K562 (cell line): ENCODE measurements around the gene ARHGAP25. TPM values are rescaled to one million over a fixed set of nuclear protein-coding genes. Genes with fewer than 3 reads are reported as not detected.
A peak's percentile ranks its signal among the peaks of the same experiment; 100 is the strongest.

Source experiments
- ATAC-seq: fragments of 200-7000 bp; cut with Tn5 transposase; 3 replicates; pipeline ENCODE4 v1.9.1; 2020; ENCODE audit warnings: moderate library complexity
- BruUV-seq: library from RNA; stranded (reverse); fragments of 400-500 nt; replicated peaks from 2 replicates; lab custom pipeline; 2021; lab: Mats Ljungman, UMichigan
- CTCF ChIA-PET: fragments of 300-600 bp; formaldehyde crosslinking; extraction: SDS; loops from one replicate; lab custom pipeline; 2021; ENCODE audit warnings: low intra/inter-chr PET ratio; lab: Yijun Ruan, JAX
- POLR2A ChIA-PET: fragments of 300-600, 350-650 bp; sonication (Branson Sonifier 250); formaldehyde crosslinking; extraction: SDS; loops from one replicate; lab custom pipeline; 2021; ENCODE audit warnings: antibody characterized with exemption, inconsistent platforms; lab: Yijun Ruan, JAX
- DNase-seq, 4 experiments: peaks; one replicate each; pipeline versions ENCODE4 v3.0.0 to v3.0.0-alpha.2; 2011 to 2018; ENCODE audit warnings: low spot score in 3 of 4, mixed read lengths in 3 of 4; ENCODE audit errors: extremely low read depth in 1 of 4
- FAIRE-seq: peaks from 2 replicates; lab custom pipeline; 2011; peaks lifted over from hg19 to GRCh38; lab: Jason Lieb, UNC
- H2AFZ ChIP-seq: 2 replicates; pipeline ENCODE4 v1.6.0; 2011; ENCODE audit warnings: low read depth, low read length, control low read depth, inconsistent platforms
- H3K27ac ChIP-seq: fragments of 200-600 bp; 3 replicates; pipeline ENCODE4 v1.8.0; 2011; ENCODE audit warnings: low read depth, mild to moderate bottlenecking, control low read depth, inconsistent platforms, low read length, moderate library complexity, mixed read lengths; ENCODE audit errors: extremely low read depth
- H3K27me3 ChIP-seq, 2 experiments: fragments of 300-600 bp in 1 of 2; 2 replicates in 1 of 2; 3 replicates in 1 of 2; pipeline versions ENCODE4 v1.6.0 to v1.8.0; 2011; ENCODE audit warnings: inconsistent platforms in 2 of 2, low read length in 2 of 2, mild to moderate bottlenecking in 1 of 2, mixed read lengths in 1 of 2, moderate library complexity in 1 of 2; ENCODE audit not compliant: control insufficient read depth in 2 of 2, insufficient read depth in 2 of 2
- H3K36me3 ChIP-seq: fragments of 300-600 bp; 3 replicates; pipeline ENCODE4 v1.8.0; 2011; ENCODE audit warnings: mild to moderate bottlenecking, low read length, inconsistent platforms; ENCODE audit not compliant: control insufficient read depth, insufficient read depth
- H3K4me1 ChIP-seq, 2 experiments: fragments of 200-600 bp in 1 of 2; replicated peaks in 1 of 2; 2 replicates in 1 of 2; 3 replicates in 1 of 2; pipeline versions ENCODE4 v1.5.1 to v1.8.0; 2011; ENCODE audit warnings: inconsistent platforms in 2 of 2, low read length in 2 of 2, mild to moderate bottlenecking in 1 of 2, mixed read lengths in 1 of 2, moderate library complexity in 1 of 2; ENCODE audit not compliant: control insufficient read depth in 2 of 2, insufficient read depth in 2 of 2
- H3K4me2 ChIP-seq: 2 replicates; pipeline ENCODE4 v1.6.1; 2011; ENCODE audit warnings: low read length, control low read depth, inconsistent platforms, mixed read lengths; ENCODE audit not compliant: insufficient read depth
- H3K4me3 ChIP-seq: fragments of 200-600 bp; sonication (generic), shearing (Covaris generic); 2 replicates; pipeline ENCODE4 v1.5.1; 2016; ENCODE audit warnings: control low read depth, inconsistent platforms
- H3K79me2 ChIP-seq: fragments of 200-600 bp; 3 replicates; pipeline ENCODE4 v1.8.0; 2011; ENCODE audit warnings: low read length, inconsistent platforms; ENCODE audit not compliant: control insufficient read depth, insufficient read depth
- H3K9ac ChIP-seq, 2 experiments: 2 replicates each; pipeline versions ENCODE4 v1.6.0 to v1.6.1; 2011; ENCODE audit warnings: low read depth in 2 of 2, low read length in 2 of 2, control low read depth in 1 of 2, inconsistent platforms in 1 of 2, mild to moderate bottlenecking in 1 of 2, mixed read lengths in 1 of 2; ENCODE audit not compliant: insufficient read depth in 1 of 2
- H3K9me1 ChIP-seq: one replicate; pipeline ENCODE4 v1.6.0; 2011; ENCODE audit warnings: inconsistent platforms, mild to moderate bottlenecking, low read length, moderate library complexity; ENCODE audit not compliant: control insufficient read depth, insufficient read depth
- H3K9me3 ChIP-seq: replicated peaks from 2 replicates; pipeline ENCODE4 v1.5.1; 2011; ENCODE audit warnings: low read depth, low read length, inconsistent platforms; ENCODE audit not compliant: control insufficient read depth, insufficient read depth
- H4K20me1 ChIP-seq: replicated peaks from 2 replicates; pipeline ENCODE4 v1.6.1; 2011; ENCODE audit warnings: low read length, inconsistent platforms, mixed read lengths; ENCODE audit not compliant: control insufficient read depth, insufficient read depth
- ATF7 ChIP-seq: fragments of 450-650 bp; IDR thresholded peaks from 2 replicates; pipeline ENCODE4 v1.7.1; 2014; ENCODE audit warnings: mild to moderate bottlenecking, moderate library complexity
- CBX1 ChIP-seq: sonication (generic); IDR thresholded peaks from 2 replicates; pipeline ENCODE4 v1.6.1; 2016; ENCODE audit warnings: antibody characterized with exemption, low read depth, mild to moderate bottlenecking
- HMG20B ChIP-seq: fragments of 250-450 bp; sonication (Bioruptor Pico); IDR thresholded peaks from 2 replicates; pipeline ENCODE4 v1.5.0; 2021; ENCODE audit warnings: mild to moderate bottlenecking
- KLF6 ChIP-seq: fragments of 250-450 bp; sonication (Bioruptor Pico); IDR thresholded peaks from 2 replicates; pipeline ENCODE4 v1.4.0; 2020; ENCODE audit warnings: mild to moderate bottlenecking, moderate library complexity, borderline replicate concordance
- NRF1 ChIP-seq, 2 experiments: fragments of 450-650 bp; IDR thresholded peaks in 1 of 2; conservative IDR thresholded peaks in 1 of 2; 2 replicates each; pipeline ENCODE4 v1.6.1; 2014; ENCODE audit warnings: mild to moderate bottlenecking in 2 of 2
- SPI1 ChIP-seq: IDR thresholded peaks from 2 replicates; pipeline ENCODE4 v1.6.1; 2011; ENCODE audit warnings: low read depth, low read length, control low read depth, borderline replicate concordance
- ZNF436 ChIP-seq: fragments of 250-450, 450-650 bp; sonication (Bioruptor Pico); formaldehyde crosslinking; IDR thresholded peaks from 2 replicates; pipeline ENCODE4 v1.7.0; 2020; ENCODE audit warnings: mild to moderate bottlenecking
- WGBS: fragments of 100-300 bp; shearing (Covaris generic); methylation state at CpG from one replicate; pipeline ENCODE4 v1.1.6; 2016; ENCODE audit warnings: low coverage, mixed read lengths; ENCODE audit not compliant: insufficient coverage; ENCODE audit errors: missing lambda C conversion rate; 5-methylcytosine and 5-hydroxymethylcytosine counted together
- in situ Hi-C: fragments of 300-500 bp; cut with MboI; formaldehyde crosslinking; loops from 4 replicates; pipeline ENCODE4 v1.15.0; 2018; ENCODE audit warnings: inconsistent platforms, mixed read lengths
- intact Hi-C: fragments of 100-400 bp; cut with micrococcal nuclease; formaldehyde crosslinking; loops from 2 replicates; pipeline ENCODE4 v1.14.2; 2022
- polyA plus RNA-seq, 8 experiments: library from polyadenylated mRNA; depleted of rRNA in 4 of 8; stranded (reverse) in 5 of 8; unstranded in 3 of 8; fragments of >200 nt; fragmentation: Nextera tagmentation in 2 of 8; fragmentation: Illumina TruSeq in 1 of 8; extraction: Ambion mirVana in 2 of 8; extraction: Trizol in 1 of 8; gene quantifications; 2 replicates each; pipeline versions ENCODE4 v1.2.1 to v1.2.3, GENCODE V29; 2011 to 2014; ENCODE audit warnings: inconsistent platforms in 1 of 8, missing spikeins in 1 of 8
- total RNA-seq, 7 experiments: library from RNA; depleted of rRNA in 6 of 7; stranded (reverse); fragments of >200 nt in 6 of 7; fragmentation: Illumina TruSeq in 2 of 7; extraction: Trizol in 2 of 7; gene quantifications; 2 replicates each; pipeline versions ENCODE4 v1.2.1 to v1.2.3, GENCODE V29; 2011 to 2021; ENCODE audit warnings: low replicate concordance in 1 of 7
- TF ChIP-seq, protein P1 (sequence below): sonication (generic); IDR thresholded peaks from 2 replicates; pipeline ENCODE4 v1.6.1; 2016
- TF ChIP-seq, protein P2 (sequence below): fragments of 450-650 bp; IDR thresholded peaks from 2 replicates; pipeline ENCODE4 v1.6.1; 2018; ENCODE audit not compliant: partially characterized antibody

The ARHGAP25 gene
- total and polyA plus RNA-seq, 9 of the 15 experiments (the other 6 are each of a cell fraction or from before 2014, with no cell fraction given), result 4.9 to 14.8 (median 10.7) TPM

DNA sequence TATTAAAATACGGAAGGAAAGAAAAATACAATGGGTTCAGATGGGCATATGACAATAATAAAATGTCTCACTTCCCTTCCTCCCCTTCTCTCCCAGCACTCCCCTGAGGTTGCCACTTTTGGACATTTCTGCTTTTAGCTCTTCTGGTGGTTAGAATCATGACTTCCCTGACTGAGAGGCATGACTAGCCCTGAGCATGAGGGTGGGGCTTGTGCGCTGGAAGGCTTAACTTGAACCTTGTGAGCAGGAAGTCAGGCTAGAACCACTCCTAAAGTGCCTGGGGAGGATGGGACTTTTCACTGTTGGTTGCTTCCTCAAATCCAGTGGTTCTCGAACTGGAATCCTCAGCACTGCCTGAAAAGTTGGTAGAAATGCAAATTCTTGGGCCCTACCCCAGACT is 19.7 kb upstream of the ARHGAP25 start:
- no peak for FAIRE-seq
- H3K4me1 ChIP-seq, result peaks cover 0 to 6% of the 10 kb centered on the region in 2 experiments; a peak in 2 of 5 replicates
- POLR2A ChIA-PET, result interaction anchor here (0.6 kb wide), 1 partner anchor 32 kb away, joined by 3 read pairs; no protein-coding TSS in a partner anchor

More for the DNA sequence above, 19.7 kb upstream of the ARHGAP25 start:
- TF ChIP-seq, protein P1, sequence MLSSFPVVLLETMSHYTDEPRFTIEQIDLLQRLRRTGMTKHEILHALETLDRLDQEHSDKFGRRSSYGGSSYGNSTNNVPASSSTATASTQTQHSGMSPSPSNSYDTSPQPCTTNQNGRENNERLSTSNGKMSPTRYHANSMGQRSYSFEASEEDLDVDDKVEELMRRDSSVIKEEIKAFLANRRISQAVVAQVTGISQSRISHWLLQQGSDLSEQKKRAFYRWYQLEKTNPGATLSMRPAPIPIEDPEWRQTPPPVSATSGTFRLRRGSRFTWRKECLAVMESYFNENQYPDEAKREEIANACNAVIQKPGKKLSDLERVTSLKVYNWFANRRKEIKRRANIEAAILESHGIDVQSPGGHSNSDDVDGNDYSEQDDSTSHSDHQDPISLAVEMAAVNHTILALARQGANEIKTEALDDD, result peak; percentile 65; the same call in 1 of the 2 replicates
- TF ChIP-seq SPI1 (0 out of 2 replicates have a peak, but pooled peaks have one; percentile 0), HMG20B (CRISPR knock-in tag) (no peak), CBX1 (0 out of 2 replicates have a peak, but pooled peaks have one; percentile 34), ZNF436 (no peak), NRF1 (conservative IDR thresholded peaks at IDR 0.05 in 1 of 2, IDR thresholded peaks at IDR 0.05 in 1 of 2) (peak; percentile 53 to 64; a peak in 3 of 4 replicates), KLF6 (CRISPR knock-in tag) (no peak), ATF7 (0 out of 2 replicates have a peak, but pooled peaks have one; percentile 36)
- TF ChIP-seq, protein P2, sequence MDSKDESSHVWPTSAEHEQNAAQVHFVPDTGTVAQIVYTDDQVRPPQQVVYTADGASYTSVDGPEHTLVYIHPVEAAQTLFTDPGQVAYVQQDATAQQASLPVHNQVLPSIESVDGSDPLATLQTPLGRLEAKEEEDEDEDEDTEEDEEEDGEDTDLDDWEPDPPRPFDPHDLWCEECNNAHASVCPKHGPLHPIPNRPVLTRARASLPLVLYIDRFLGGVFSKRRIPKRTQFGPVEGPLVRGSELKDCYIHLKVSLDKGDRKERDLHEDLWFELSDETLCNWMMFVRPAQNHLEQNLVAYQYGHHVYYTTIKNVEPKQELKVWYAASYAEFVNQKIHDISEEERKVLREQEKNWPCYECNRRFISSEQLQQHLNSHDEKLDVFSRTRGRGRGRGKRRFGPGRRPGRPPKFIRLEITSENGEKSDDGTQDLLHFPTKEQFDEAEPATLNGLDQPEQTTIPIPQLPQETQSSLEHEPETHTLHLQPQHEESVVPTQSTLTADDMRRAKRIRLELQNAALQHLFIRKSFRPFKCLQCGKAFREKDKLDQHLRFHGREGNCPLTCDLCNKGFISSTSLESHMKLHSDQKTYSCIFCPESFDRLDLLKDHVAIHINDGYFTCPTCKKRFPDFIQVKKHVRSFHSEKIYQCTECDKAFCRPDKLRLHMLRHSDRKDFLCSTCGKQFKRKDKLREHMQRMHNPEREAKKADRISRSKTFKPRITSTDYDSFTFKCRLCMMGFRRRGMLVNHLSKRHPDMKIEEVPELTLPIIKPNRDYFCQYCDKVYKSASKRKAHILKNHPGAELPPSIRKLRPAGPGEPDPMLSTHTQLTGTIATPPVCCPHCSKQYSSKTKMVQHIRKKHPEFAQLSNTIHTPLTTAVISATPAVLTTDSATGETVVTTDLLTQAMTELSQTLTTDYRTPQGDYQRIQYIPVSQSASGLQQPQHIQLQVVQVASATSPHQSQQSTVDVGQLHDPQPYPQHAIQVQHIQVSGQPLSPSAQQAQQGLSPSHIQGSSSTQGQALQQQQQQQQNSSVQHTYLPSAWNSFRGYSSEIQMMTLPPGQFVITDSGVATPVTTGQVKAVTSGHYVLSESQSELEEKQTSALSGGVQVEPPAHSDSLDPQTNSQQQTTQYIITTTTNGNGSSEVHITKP, result peak; percentile 71
- TF ChIP-seq, all 486 proteins: peak for 6
- peak overlapping the region; percentile 55; the same call in 1 of the 2 replicates for H3K4me2 ChIP-seq
- H2AFZ ChIP-seq, result peak overlapping the region; percentile 74
- CTCF ChIA-PET, result interaction anchor here (1.3 to 1.5 kb wide), 2 partner anchors 210 to 252 kb away, joined by 7 read pairs; no protein-coding TSS in a partner anchor
- H3K79me2 ChIP-seq, result no peaks in the 10 kb centered on the region
- no peaks in the 10 kb centered on the region for H3K36me3 ChIP-seq
- H3K9ac ChIP-seq, result no peak overlapping the region
- 36% methylated on average over 3 of the region's 3 CpGs for WGBS
- no peaks in the 10 kb centered on the region for H4K20me1 ChIP-seq
- intact Hi-C loops, result loop anchor here (1.0 to 10.0 kb wide), 3 partner anchors 120 to 252 kb away; no protein-coding TSS in a partner anchor
- DNase-seq (peak in 1 of 4 experiments; percentile 19), ATAC-seq (peak; percentile 68)
- no TSS peak for BruUV-seq
- in situ Hi-C loops, result no loop called here
- no peaks in the 10 kb centered on the region for H3K27me3 ChIP-seq
- H3K4me3 ChIP-seq, result no peak overlapping the region
- H3K27ac ChIP-seq, result no peak overlapping the region
- H3K9me3 ChIP-seq, result no peaks in the 10 kb centered on the region
- no peaks in the 10 kb centered on the region for H3K9me1 ChIP-seq
